Measurements from ENCODE around the gene SCCPDH. TPM values are rescaled to one million over a fixed set of nuclear protein-coding genes. Genes with fewer than 3 reads are reported as not detected.
A peak's percentile ranks its signal among the peaks of the same experiment; 100 is the strongest.

Gene SCCPDH
- total and polyA plus RNA-seq, 5 donors from 2014 or later = 1.5 to 5.0 (median 3.3) TPM

DNA sequence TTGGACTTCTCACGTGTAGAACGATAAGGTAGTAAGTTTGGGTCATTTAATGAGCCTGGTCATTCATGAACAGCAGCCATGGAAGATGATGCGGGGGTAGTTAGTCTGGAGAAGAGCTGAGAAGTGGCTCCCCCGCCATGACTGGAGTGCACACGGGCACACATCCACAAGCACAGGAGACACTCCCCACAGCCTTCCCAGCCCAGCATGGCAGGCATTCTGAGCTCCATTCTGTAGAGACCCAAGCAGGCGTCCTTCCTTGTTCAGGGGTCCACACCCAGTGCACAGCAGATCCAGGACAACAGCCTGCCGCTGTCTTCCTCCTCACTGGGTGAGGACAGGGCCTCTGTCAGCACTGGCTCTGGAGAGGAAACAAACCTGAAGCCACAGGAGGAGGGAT lies 57.0 kb downstream of the SCCPDH start:
- H3K9me3 Mint-ChIP-seq = no peaks in the 10 kb centered on the region

DNA sequence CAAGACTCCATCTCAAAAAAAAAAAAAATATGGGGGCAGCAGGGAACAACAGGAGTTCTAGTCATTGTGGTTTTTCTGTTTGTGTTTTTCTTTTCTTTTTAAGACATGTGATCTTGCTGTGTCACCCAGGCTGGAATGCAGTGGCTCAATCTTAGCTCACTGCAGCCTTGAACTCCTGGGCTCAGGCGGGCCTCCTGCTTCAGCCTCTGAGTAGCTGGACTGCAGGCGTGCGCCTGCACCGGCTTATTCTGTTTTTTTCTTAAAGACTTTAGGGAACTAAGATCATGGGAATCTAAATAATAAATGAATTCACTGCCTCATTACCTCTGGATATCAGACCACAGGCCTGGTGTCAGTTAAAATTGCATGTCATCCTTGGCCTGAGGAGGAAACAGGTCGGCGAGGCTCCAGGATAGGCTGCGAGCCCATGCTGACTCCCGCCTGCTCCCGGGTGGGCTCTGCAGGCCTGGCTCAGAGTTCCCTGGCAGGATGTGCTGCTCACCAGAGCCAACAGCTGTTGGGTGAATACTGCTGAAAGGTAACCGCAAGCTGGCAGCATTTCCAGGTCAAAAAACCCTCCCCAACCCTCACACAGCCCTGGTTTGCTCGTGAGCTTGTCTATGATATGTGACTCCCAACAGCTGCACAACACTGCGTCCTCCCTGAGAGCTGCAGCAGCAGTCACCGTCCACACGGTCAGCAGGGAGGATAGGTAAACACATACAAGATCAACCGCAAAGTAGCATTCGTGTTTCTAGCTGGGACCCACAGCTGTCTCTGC lies 58.1 kb downstream of the SCCPDH start:
- H3K4me1 ChIP-seq (ENCODE audit: control insufficient read depth, insufficient read depth, low read length, poor library complexity, severe bottlenecking) = peaks cover 5% of the 10 kb centered on the region
- H3K4me3 Mint-ChIP-seq = no peak overlapping the region
- no peaks in the 10 kb centered on the region for H3K9me3 ChIP-seq (ENCODE audit: control insufficient read depth in 2 of 2, low read length in 2 of 2)
- peaks cover 0 to 10% (median 0%) of the 10 kb centered on the region in 4 donors for H3K4me1 Mint-ChIP-seq
- no peaks in the 10 kb centered on the region for H3K9me3 Mint-ChIP-seq
- H3K36me3 ChIP-seq (ENCODE audit: control insufficient read depth, insufficient read depth, low read length) = no peaks in the 10 kb centered on the region
- H3K4me3 ChIP-seq (ENCODE audit: low read depth, low read length) = no peak overlapping the region
- peak overlapping the region in 2 of 3 donors; percentile 60 to 62 for H3K27ac Mint-ChIP-seq
- ATAC-seq (ENCODE audit: low read depth in 2 of 2) (peak in 1 of 2 donors; percentile 22), DNase-seq (peak in 1 of 3 donors; percentile 6)
- H3K27me3 Mint-ChIP-seq = no peaks in the 10 kb centered on the region
- H3K27me3 ChIP-seq (ENCODE audit: control insufficient read depth, insufficient read depth, low read length) = no peaks in the 10 kb centered on the region
- no peak overlapping the region for H3K27ac ChIP-seq (ENCODE audit: insufficient read depth, low read length, poor library complexity, severe bottlenecking)
- H3K36me3 Mint-ChIP-seq = no peaks in the 10 kb centered on the region

More for the DNA sequence above, 57.0 kb downstream of the SCCPDH start:
- no peak for DNase-seq
- no peaks in the 10 kb centered on the region for H3K36me3 Mint-ChIP-seq
- H3K27me3 Mint-ChIP-seq = no peaks in the 10 kb centered on the region
- Histone ChIP-seq H3K4me3 (ENCODE audit: low read depth, low read length) (no peak overlapping the region), H3K9me3 (ENCODE audit: control insufficient read depth in 2 of 2, low read length in 2 of 2) (no peaks in the 10 kb centered on the region), H3K36me3 (ENCODE audit: control insufficient read depth, insufficient read depth, low read length) (no peaks in the 10 kb centered on the region), H3K4me1 (ENCODE audit: control insufficient read depth, insufficient read depth, low read length, poor library complexity, severe bottlenecking) (peaks cover 5% of the 10 kb centered on the region), H3K27ac (ENCODE audit: insufficient read depth, low read length, poor library complexity, severe bottlenecking) (no peak overlapping the region), H3K27me3 (ENCODE audit: control insufficient read depth, insufficient read depth, low read length) (no peaks in the 10 kb centered on the region)
- no peak overlapping the region for H3K27ac Mint-ChIP-seq
- no peak for ATAC-seq (ENCODE audit: low read depth in 2 of 2)
- H3K4me1 Mint-ChIP-seq = peaks cover 0 to 10% (median 0%) of the 10 kb centered on the region in 4 donors
- H3K4me3 Mint-ChIP-seq = peak overlapping the region in 1 of 4 donors; percentile 1

DNA sequence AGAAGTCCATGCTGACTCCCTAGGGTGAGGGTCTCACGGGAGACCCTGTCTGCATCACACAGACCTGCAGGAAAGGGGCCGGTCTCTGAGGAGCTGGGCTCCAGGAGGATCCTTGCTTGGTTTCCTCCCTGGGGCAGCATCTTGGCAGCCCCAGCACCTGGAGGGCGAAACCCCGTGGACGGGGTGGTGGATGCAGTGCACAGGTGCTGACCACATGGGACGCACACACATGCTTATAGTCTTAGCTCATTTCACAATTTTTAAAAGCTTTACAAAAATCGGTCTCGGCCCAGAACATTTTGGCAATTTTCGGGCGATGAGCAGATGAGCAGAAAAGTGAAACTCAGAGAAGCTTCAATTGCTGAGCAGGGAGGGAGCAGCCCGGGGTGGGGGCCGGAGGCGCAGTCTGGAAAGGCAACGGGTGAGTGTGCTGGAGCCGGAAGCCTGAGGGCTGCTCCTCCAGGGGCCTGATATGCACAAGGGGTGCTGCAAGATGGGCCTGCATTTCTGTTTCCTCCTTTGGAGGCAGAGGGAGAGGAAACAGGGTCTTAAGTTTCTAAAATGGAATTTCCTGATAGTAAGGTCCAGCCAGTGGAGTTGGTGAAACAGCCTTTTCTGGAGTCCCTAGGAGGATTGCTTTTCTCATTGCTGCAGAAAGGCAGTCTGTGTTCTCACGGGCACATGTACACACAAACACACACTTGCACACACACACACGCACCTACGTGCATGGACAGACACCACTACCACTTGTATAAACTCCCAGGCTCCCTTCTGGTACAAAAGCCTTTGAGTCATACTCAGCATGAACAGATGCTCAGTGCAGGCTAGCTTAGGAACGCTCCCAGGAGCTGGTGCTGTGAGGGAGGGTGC lies 60.6 kb downstream of the SCCPDH start:
- Mint-ChIP-seq H3K4me1 (peaks cover 0 to 15% (median 1%) of the 10 kb centered on the region in 4 donors), H3K36me3 (no peaks in the 10 kb centered on the region), H3K9me3 (no peaks in the 10 kb centered on the region), H3K4me3 (peak overlapping the region in 2 of 4 donors; percentile 44 to 72), H3K27ac (no peak overlapping the region), H3K27me3 (peaks cover 6% of the 10 kb centered on the region)
- Histone ChIP-seq H3K36me3 (ENCODE audit: control insufficient read depth, insufficient read depth, low read length) (no peaks in the 10 kb centered on the region), H3K4me1 (ENCODE audit: control insufficient read depth, insufficient read depth, low read length, poor library complexity, severe bottlenecking) (peaks cover 8% of the 10 kb centered on the region), H3K27me3 (ENCODE audit: control insufficient read depth, insufficient read depth, low read length) (no peaks in the 10 kb centered on the region), H3K27ac (ENCODE audit: insufficient read depth, low read length, poor library complexity, severe bottlenecking) (no peak overlapping the region), H3K4me3 (ENCODE audit: low read depth, low read length) (no peak overlapping the region), H3K9me3 (ENCODE audit: control insufficient read depth in 2 of 2, low read length in 2 of 2) (no peaks in the 10 kb centered on the region)
- ATAC-seq (ENCODE audit: low read depth in 2 of 2) = no peak
- DNase-seq = peak in 1 of 3 donors; percentile 22

DNA sequence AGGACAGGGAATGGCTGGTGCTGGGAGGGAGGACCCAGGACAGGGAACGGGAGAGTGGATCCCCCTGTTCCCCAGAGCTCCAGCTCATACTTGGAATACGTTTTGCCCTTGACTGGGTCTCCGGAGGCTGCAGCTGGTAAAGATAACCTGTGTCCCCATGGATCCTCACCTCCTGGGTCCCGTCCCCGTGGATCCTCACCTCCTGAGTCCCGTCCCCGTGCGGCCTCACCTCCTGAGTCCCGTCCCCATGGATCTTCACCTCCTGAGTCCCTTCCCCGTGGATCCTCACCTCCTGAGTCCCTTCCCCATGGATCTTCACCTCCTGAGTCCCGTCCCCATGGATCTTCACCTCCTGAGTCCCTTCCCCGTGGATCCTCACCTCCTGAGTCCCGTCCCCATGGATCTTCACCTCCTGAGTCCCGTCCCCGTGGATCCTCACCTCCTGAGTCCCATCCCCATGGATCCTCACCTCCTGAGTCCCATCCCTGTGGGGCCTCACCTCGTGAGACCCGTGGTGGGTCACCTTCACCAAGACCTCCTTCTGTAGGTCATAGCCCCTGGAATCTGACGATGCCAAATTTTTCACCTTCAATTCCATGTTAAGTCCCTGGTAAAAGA lies 61.4 kb downstream of the SCCPDH start:
- no peaks in the 10 kb centered on the region for H3K9me3 ChIP-seq (ENCODE audit: control insufficient read depth in 2 of 2, low read length in 2 of 2)
- H3K27ac ChIP-seq (ENCODE audit: insufficient read depth, low read length, poor library complexity, severe bottlenecking) = no peak overlapping the region
- no peak overlapping the region for H3K4me3 ChIP-seq (ENCODE audit: low read depth, low read length)
- Mint-ChIP-seq H3K27ac (peak overlapping the region in 1 of 3 donors; percentile 20), H3K27me3 (peaks cover 6% of the 10 kb centered on the region), H3K36me3 (no peaks in the 10 kb centered on the region), H3K9me3 (no peaks in the 10 kb centered on the region), H3K4me1 (peaks cover 0 to 15% (median 1%) of the 10 kb centered on the region in 4 donors), H3K4me3 (no peak overlapping the region)
- no peaks in the 10 kb centered on the region for H3K36me3 ChIP-seq (ENCODE audit: control insufficient read depth, insufficient read depth, low read length)
- DNase-seq (no peak), ATAC-seq (ENCODE audit: low read depth in 2 of 2) (no peak)
- H3K4me1 ChIP-seq (ENCODE audit: control insufficient read depth, insufficient read depth, low read length, poor library complexity, severe bottlenecking) = peaks cover 8% of the 10 kb centered on the region
- no peaks in the 10 kb centered on the region for H3K27me3 ChIP-seq (ENCODE audit: control insufficient read depth, insufficient read depth, low read length)

DNA sequence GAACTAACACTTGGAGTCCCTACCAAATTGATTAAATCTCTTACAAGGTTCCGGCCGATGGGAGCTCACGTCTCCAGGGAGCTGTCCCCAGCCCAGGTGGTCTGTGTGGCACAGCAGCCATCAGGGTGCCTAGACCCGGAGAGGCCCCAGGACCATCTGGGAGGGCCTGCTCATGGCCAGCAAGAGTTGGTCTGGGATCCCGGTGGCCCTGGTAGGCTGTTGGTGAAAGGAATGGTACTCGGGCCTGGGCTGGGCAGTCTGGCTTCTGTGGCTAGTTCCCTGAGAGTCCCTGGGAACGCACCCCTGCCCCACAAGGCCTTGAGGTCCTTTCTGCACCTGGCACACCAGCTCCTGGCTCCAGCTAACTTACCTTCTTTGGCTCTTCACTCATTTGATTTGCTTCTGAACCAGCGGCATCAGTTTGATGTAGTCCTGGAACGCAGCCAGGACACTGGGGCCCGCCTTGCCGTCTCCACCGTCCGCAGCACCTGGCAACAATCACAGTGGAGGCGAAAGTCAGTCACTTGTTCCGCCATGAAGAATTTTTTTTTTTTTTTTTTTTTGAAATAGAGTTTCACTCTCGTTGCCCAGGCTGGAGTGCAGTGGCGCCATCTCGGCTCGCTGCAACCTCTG lies 62.5 kb downstream of the SCCPDH start:
- Histone ChIP-seq H3K27me3 (ENCODE audit: control insufficient read depth, insufficient read depth, low read length) (no peaks in the 10 kb centered on the region), H3K36me3 (ENCODE audit: control insufficient read depth, insufficient read depth, low read length) (no peaks in the 10 kb centered on the region), H3K4me3 (ENCODE audit: low read depth, low read length) (no peak overlapping the region), H3K9me3 (ENCODE audit: control insufficient read depth in 2 of 2, low read length in 2 of 2) (no peaks in the 10 kb centered on the region), H3K27ac (ENCODE audit: insufficient read depth, low read length, poor library complexity, severe bottlenecking) (no peak overlapping the region), H3K4me1 (ENCODE audit: control insufficient read depth, insufficient read depth, low read length, poor library complexity, severe bottlenecking) (peaks cover 8% of the 10 kb centered on the region)
- no peaks in the 10 kb centered on the region for H3K36me3 Mint-ChIP-seq
- H3K4me1 Mint-ChIP-seq = peaks cover 0 to 15% (median 1%) of the 10 kb centered on the region in 4 donors
- H3K27ac Mint-ChIP-seq = no peak overlapping the region
- no peak for DNase-seq
- no peak overlapping the region for H3K4me3 Mint-ChIP-seq
- H3K9me3 Mint-ChIP-seq = no peaks in the 10 kb centered on the region
- peaks cover 6% of the 10 kb centered on the region for H3K27me3 Mint-ChIP-seq
- no peak for ATAC-seq (ENCODE audit: low read depth in 2 of 2)

DNA sequence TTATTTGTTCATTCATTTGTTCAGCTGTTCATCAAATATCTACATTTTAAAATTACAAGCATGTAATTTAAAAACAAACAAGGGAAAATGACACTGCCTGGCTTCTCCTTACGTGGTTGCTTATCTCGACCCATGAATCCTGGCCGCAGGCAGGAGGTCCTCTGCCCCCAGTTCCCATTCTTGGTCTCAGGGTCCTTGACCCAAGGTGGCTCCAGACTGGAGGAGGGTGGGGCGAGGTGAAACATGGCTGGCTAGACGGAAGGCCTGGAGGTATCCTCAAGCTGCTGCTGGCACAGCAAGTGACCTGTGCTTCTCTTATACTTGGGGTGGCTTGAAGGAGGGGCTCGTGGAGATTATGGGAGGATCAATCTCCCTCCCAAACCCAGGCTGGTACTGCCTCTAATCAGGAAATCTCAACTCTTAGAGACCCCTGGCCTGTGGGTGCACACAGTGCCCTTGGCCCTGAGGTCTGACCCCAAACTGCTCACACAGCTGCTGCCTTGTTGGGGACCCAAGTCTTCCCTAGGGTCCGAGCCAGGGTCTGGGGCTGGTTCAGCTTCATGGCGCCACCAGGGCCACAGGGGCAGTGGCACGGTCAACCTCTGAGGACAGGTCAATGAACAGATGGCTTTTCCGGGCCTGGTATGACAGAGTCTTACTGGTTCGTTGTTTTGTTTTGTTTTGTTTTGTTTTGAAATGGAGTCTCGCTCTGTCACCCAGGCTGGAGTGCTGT lies 63.7 kb downstream of the SCCPDH start:
- Histone ChIP-seq H3K27me3 (ENCODE audit: control insufficient read depth, insufficient read depth, low read length) (no peaks in the 10 kb centered on the region), H3K27ac (ENCODE audit: insufficient read depth, low read length, poor library complexity, severe bottlenecking) (no peak overlapping the region), H3K4me1 (ENCODE audit: control insufficient read depth, insufficient read depth, low read length, poor library complexity, severe bottlenecking) (peaks cover 3% of the 10 kb centered on the region), H3K4me3 (ENCODE audit: low read depth, low read length) (no peak overlapping the region), H3K36me3 (ENCODE audit: control insufficient read depth, insufficient read depth, low read length) (no peaks in the 10 kb centered on the region), H3K9me3 (ENCODE audit: control insufficient read depth in 2 of 2, low read length in 2 of 2) (no peaks in the 10 kb centered on the region)
- Mint-ChIP-seq H3K36me3 (no peaks in the 10 kb centered on the region), H3K27me3 (peaks cover 6% of the 10 kb centered on the region), H3K9me3 (peaks cover 0 to 1% (median 0%) of the 10 kb centered on the region in 7 donors), H3K27ac (no peak overlapping the region), H3K4me1 (peaks cover 0 to 15% (median 1%) of the 10 kb centered on the region in 4 donors), H3K4me3 (peak overlapping the region in 1 of 4 donors; percentile 66)
- DNase-seq = no peak
- no peak for ATAC-seq (ENCODE audit: low read depth in 2 of 2)

Measured in CD4-positive, CD25-positive, alpha-beta regulatory T cell (primary cell).